Measurements from ENCODE around the gene OTOS. TPM values are rescaled to one million over a fixed set of nuclear protein-coding genes. Genes with fewer than 3 reads are reported as not detected.
A peak's percentile ranks its signal among the peaks of the same experiment; 100 is the strongest.

Gene OTOS
- total RNA-seq, 1 donor from 2014 or later: not detected

DNA sequence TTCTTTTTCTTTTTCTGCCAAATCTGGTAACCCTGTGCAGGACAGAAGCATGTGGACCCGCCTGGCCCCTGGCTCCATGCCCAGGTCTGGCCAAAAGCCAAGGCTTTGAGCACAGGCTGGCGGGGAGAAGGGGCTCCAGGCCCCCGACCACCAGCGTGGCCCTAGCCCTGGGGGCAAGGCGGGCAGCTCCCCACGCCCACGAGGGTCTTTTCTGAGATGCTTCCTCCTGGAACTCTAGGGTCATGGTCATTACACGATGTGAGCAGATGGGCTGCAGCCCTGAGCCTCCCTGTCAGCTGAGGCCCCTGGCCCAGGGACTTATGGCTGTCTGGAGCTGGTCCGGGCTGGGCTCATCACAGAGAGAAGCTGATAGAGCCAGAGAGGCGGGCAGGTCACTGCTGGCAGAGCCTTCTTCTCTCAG lies 5.7 kb upstream of the OTOS start:
- H3K79me2 ChIP-seq (ENCODE audit: insufficient read depth, low read length): no peaks in the 10 kb centered on the region
- no peak for TF ChIP-seq EZH2 (IDR thresholded peaks at IDR 0.05; ENCODE audit: insufficient read depth, low read length)
- TF ChIP-seq, protein P1, sequence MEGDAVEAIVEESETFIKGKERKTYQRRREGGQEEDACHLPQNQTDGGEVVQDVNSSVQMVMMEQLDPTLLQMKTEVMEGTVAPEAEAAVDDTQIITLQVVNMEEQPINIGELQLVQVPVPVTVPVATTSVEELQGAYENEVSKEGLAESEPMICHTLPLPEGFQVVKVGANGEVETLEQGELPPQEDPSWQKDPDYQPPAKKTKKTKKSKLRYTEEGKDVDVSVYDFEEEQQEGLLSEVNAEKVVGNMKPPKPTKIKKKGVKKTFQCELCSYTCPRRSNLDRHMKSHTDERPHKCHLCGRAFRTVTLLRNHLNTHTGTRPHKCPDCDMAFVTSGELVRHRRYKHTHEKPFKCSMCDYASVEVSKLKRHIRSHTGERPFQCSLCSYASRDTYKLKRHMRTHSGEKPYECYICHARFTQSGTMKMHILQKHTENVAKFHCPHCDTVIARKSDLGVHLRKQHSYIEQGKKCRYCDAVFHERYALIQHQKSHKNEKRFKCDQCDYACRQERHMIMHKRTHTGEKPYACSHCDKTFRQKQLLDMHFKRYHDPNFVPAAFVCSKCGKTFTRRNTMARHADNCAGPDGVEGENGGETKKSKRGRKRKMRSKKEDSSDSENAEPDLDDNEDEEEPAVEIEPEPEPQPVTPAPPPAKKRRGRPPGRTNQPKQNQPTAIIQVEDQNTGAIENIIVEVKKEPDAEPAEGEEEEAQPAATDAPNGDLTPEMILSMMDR (IDR thresholded peaks at IDR 0.05; ENCODE audit: insufficient read depth, low read depth, low read length): no peak
- no peak overlapping the region for H3K9ac ChIP-seq (ENCODE audit: low read length)
- no peaks in the 10 kb centered on the region for H3K36me3 ChIP-seq (ENCODE audit: insufficient read depth, low read length)
- H3K27ac ChIP-seq (ENCODE audit: low read depth, low read length): no peak overlapping the region
- no peak overlapping the region for H2AFZ ChIP-seq (ENCODE audit: low read depth, low read length)
- H3K4me3 ChIP-seq (ENCODE audit: insufficient read depth, low read depth, low read length): no peak overlapping the region
- H3K27me3 ChIP-seq (ENCODE audit: insufficient read depth, low read length): peaks cover 5% of the 10 kb centered on the region
- no peak overlapping the region for H3K27ac Mint-ChIP-seq (ENCODE audit: unreplicated experiment)
- H3K9me3 Mint-ChIP-seq (ENCODE audit: unreplicated experiment): no peaks in the 10 kb centered on the region
- no peaks in the 10 kb centered on the region for H3K9me3 ChIP-seq (ENCODE audit: insufficient read depth, low read depth, low read length)
- no peaks in the 10 kb centered on the region for H4K20me1 ChIP-seq (ENCODE audit: insufficient read depth, low read length)
- peaks cover 3% of the 10 kb centered on the region for H3K4me1 Mint-ChIP-seq (ENCODE audit: low read depth, unreplicated experiment)
- FAIRE-seq (no peak), DNase-seq (ENCODE audit: low read depth) (no peak)
- no peak overlapping the region for H3K4me2 ChIP-seq (ENCODE audit: low read length)
- H3K4me3 Mint-ChIP-seq (ENCODE audit: unreplicated experiment): no peak overlapping the region
- peaks cover 28% of the 10 kb centered on the region for H3K27me3 Mint-ChIP-seq (ENCODE audit: low read depth, unreplicated experiment)
- H3K4me1 ChIP-seq (ENCODE audit: insufficient read depth, low read length): no peaks in the 10 kb centered on the region
- H3K36me3 Mint-ChIP-seq (ENCODE audit: low read depth, unreplicated experiment): no peaks in the 10 kb centered on the region

DNA sequence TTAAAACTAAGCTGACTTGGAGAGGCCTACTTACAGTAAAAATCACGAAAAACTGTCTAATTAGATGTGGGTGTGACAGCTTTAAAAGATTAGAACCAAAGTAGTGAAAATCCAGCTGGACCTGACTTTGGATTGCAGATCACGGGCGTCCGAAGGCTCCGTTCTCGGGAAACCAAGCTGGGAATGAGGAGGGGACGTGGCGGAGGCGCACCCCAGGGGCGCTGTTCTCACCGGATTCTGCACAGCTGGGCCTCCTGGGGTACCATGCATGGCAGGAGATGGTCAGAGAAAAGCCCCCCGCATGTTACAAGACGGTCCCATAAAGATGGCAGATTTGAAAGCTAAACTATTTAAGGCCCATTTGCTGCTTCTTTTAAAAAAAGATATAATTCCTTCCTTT lies 5.0 kb upstream of the OTOS start:
- H3K4me3 Mint-ChIP-seq (ENCODE audit: unreplicated experiment): no peak overlapping the region
- no peaks in the 10 kb centered on the region for H3K9me3 Mint-ChIP-seq (ENCODE audit: unreplicated experiment)
- Histone ChIP-seq H3K4me3 (ENCODE audit: insufficient read depth, low read depth, low read length) (no peak overlapping the region), H3K4me2 (ENCODE audit: low read length) (no peak overlapping the region), H3K27me3 (ENCODE audit: insufficient read depth, low read length) (peaks cover 4% of the 10 kb centered on the region), H3K4me1 (ENCODE audit: insufficient read depth, low read length) (no peaks in the 10 kb centered on the region), H4K20me1 (ENCODE audit: insufficient read depth, low read length) (no peaks in the 10 kb centered on the region), H3K79me2 (ENCODE audit: insufficient read depth, low read length) (no peaks in the 10 kb centered on the region), H2AFZ (ENCODE audit: low read depth, low read length) (no peak overlapping the region), H3K9me3 (ENCODE audit: insufficient read depth, low read depth, low read length) (no peaks in the 10 kb centered on the region), H3K27ac (ENCODE audit: low read depth, low read length) (no peak overlapping the region), H3K36me3 (ENCODE audit: insufficient read depth, low read length) (no peaks in the 10 kb centered on the region), H3K9ac (ENCODE audit: low read length) (no peak overlapping the region)
- no peak for FAIRE-seq
- TF ChIP-seq, protein P1 (IDR thresholded peaks at IDR 0.05; ENCODE audit: insufficient read depth, low read depth, low read length): no peak
- TF ChIP-seq EZH2 (IDR thresholded peaks at IDR 0.05; ENCODE audit: insufficient read depth, low read length): no peak
- peaks cover 3% of the 10 kb centered on the region for H3K4me1 Mint-ChIP-seq (ENCODE audit: low read depth, unreplicated experiment)
- peaks cover 33% of the 10 kb centered on the region for H3K27me3 Mint-ChIP-seq (ENCODE audit: low read depth, unreplicated experiment)
- DNase-seq (ENCODE audit: low read depth): no peak
- H3K36me3 Mint-ChIP-seq (ENCODE audit: low read depth, unreplicated experiment): no peaks in the 10 kb centered on the region
- H3K27ac Mint-ChIP-seq (ENCODE audit: unreplicated experiment): no peak overlapping the region

DNA sequence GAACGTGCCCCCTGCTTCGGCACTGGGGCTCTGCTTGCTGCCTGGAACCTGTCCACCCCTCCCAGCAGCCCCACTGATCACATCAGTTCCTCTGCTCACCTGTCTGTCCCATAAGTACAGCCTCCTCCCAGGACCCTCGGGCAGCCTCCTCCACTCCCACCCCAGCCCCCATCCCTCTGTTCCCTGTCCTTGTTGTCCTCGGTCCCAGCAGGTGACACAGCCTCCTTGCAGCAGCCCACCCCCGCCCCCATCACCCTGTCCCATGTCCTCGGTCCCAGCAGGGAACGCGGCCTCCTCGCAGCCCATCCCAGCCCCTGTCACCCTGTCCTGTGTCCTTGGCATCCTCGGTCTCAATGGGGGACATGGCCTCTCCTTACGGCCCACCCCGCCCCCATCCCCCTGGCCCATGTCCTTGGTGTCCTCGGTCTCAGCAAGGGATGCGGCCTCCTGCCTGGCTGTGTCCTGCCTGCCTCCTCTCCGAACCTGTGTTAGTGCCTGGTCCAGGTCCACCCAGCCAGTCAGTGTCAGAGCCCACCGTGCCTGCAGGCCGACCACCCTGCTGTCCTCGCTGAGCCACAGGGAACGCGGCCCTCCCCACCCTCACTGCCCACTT lies 4.3 kb upstream of the OTOS start:
- H3K9me3 Mint-ChIP-seq (ENCODE audit: unreplicated experiment): no peaks in the 10 kb centered on the region
- H3K36me3 Mint-ChIP-seq (ENCODE audit: low read depth, unreplicated experiment): no peaks in the 10 kb centered on the region
- TF ChIP-seq, protein P1 (IDR thresholded peaks at IDR 0.05; ENCODE audit: insufficient read depth, low read depth, low read length): no peak
- no peak for TF ChIP-seq EZH2 (IDR thresholded peaks at IDR 0.05; ENCODE audit: insufficient read depth, low read length)
- peaks cover 30% of the 10 kb centered on the region for H3K27me3 Mint-ChIP-seq (ENCODE audit: low read depth, unreplicated experiment)
- Histone ChIP-seq H3K9ac (ENCODE audit: low read length) (no peak overlapping the region), H3K4me2 (ENCODE audit: low read length) (peak overlapping the region; percentile 32), H3K4me3 (ENCODE audit: insufficient read depth, low read depth, low read length) (no peak overlapping the region), H3K79me2 (ENCODE audit: insufficient read depth, low read length) (no peaks in the 10 kb centered on the region), H3K9me3 (ENCODE audit: insufficient read depth, low read depth, low read length) (no peaks in the 10 kb centered on the region), H3K4me1 (ENCODE audit: insufficient read depth, low read length) (no peaks in the 10 kb centered on the region), H3K36me3 (ENCODE audit: insufficient read depth, low read length) (no peaks in the 10 kb centered on the region), H2AFZ (ENCODE audit: low read depth, low read length) (peak overlapping the region; percentile 77), H3K27ac (ENCODE audit: low read depth, low read length) (no peak overlapping the region), H4K20me1 (ENCODE audit: insufficient read depth, low read length) (no peaks in the 10 kb centered on the region), H3K27me3 (ENCODE audit: insufficient read depth, low read length) (peaks cover 4% of the 10 kb centered on the region)
- no peak overlapping the region for H3K27ac Mint-ChIP-seq (ENCODE audit: unreplicated experiment)
- H3K4me1 Mint-ChIP-seq (ENCODE audit: low read depth, unreplicated experiment): peaks cover 3% of the 10 kb centered on the region
- no peak overlapping the region for H3K4me3 Mint-ChIP-seq (ENCODE audit: unreplicated experiment)
- DNase-seq (ENCODE audit: low read depth) (no peak), FAIRE-seq (no peak)
